OCI-LY7 (cell line): Measurements from ENCODE around the gene MAP4K2. TPM values are rescaled to one million over a fixed set of nuclear protein-coding genes. Genes with fewer than 3 reads are reported as not detected.

Experiments
- BruUV-seq: library from RNA; stranded (reverse); fragments of 400-500 nt; replicated peaks from 2 replicates; lab custom pipeline; 2021; lab: Mats Ljungman, UMichigan
- CTCF ChIA-PET: fragments of 300-600 bp; sonication (Branson Sonifier 250); formaldehyde crosslinking; loops from one replicate; lab custom pipeline; 2022; ENCODE audit warnings: antibody characterized with exemption; ENCODE audit not compliant: unreplicated experiment; lab: Charles Lee
- POLR2A ChIA-PET: fragments of 300-600 bp; sonication (Branson Sonifier 250); formaldehyde crosslinking; loops from one replicate; lab custom pipeline; 2022; ENCODE audit warnings: antibody characterized with exemption; lab: Charles Lee
- DNase-seq: peaks from one replicate; pipeline ENCODE4 v3.0.0-alpha.2; 2015; ENCODE audit warnings: low spot score
- H2AFZ ChIP-seq: fragments of 200-600 bp; sonication (generic), shearing (Covaris generic); 2 replicates; pipeline ENCODE4 v1.6.1; 2014; ENCODE audit warnings: mild to moderate bottlenecking, antibody characterized with exemption, low read length, moderate library complexity
- H3K27ac ChIP-seq: fragments of 200-600 bp; sonication (generic); 2 replicates; pipeline ENCODE4 v1.5.1; 2014; ENCODE audit warnings: mixed run types, low read depth, mild to moderate bottlenecking, moderate library complexity, low read length, inconsistent platforms; ENCODE audit not compliant: poor library complexity, severe bottlenecking
- H3K36me3 ChIP-seq: fragments of 200-600 bp; sonication (generic); 2 replicates; pipeline ENCODE4 v1.6.1; 2014; ENCODE audit warnings: mild to moderate bottlenecking, antibody characterized with exemption, low read length, moderate library complexity, mixed read lengths; ENCODE audit not compliant: insufficient read depth
- H3K4me1 ChIP-seq: fragments of 200-600 bp; sonication (generic); 2 replicates; pipeline ENCODE4 v1.5.1; 2014; ENCODE audit warnings: mild to moderate bottlenecking, low read length; ENCODE audit not compliant: insufficient read depth, poor library complexity, severe bottlenecking
- H3K4me2 ChIP-seq: fragments of 200-600 bp; sonication (generic); 2 replicates; pipeline ENCODE4 v1.6.1; 2014; ENCODE audit warnings: mild to moderate bottlenecking, low read length
- H3K4me3 ChIP-seq: fragments of 200-600 bp; sonication (generic); 2 replicates; pipeline ENCODE4 v1.5.1; 2014; ENCODE audit warnings: mild to moderate bottlenecking, low read depth, low read length; ENCODE audit not compliant: poor library complexity, severe bottlenecking
- H3K79me2 ChIP-seq: fragments of 200-600 bp; sonication (generic); 2 replicates; pipeline ENCODE4 v1.6.1; 2016; ENCODE audit warnings: low read depth, mild to moderate bottlenecking, low read length, moderate library complexity, mixed read lengths; ENCODE audit not compliant: insufficient read depth
- H3K9me2 ChIP-seq: fragments of 200-600 bp; sonication (generic); 2 replicates; pipeline ENCODE4 v1.6.1; 2016; ENCODE audit warnings: mild to moderate bottlenecking, low read length, mixed read lengths; ENCODE audit not compliant: insufficient read depth
- H3K9me3 ChIP-seq: fragments of 200-600 bp; sonication (generic); 2 replicates; pipeline ENCODE4 v1.6.1; 2014; ENCODE audit warnings: mild to moderate bottlenecking, mixed run types, low read length, mixed read lengths
- H4K20me1 ChIP-seq: fragments of 200-600 bp; sonication (generic); 2 replicates; pipeline ENCODE4 v1.6.1; 2014; ENCODE audit warnings: mild to moderate bottlenecking, antibody characterized with exemption, low read length, moderate library complexity, mixed read lengths; ENCODE audit not compliant: insufficient read depth
- EZH2phosphoT487 ChIP-seq: fragments of 200-600 bp; sonication (generic); IDR thresholded peaks from 2 replicates; pipeline ENCODE4 v1.6.1; 2018; ENCODE audit warnings: low read depth, borderline replicate concordance, mild to moderate bottlenecking, mixed run types, antibody characterized with exemption, low read length, moderate library complexity, mixed read lengths
- intact Hi-C: fragments of 100-400 bp; cut with micrococcal nuclease; formaldehyde crosslinking; loops from one replicate; pipeline ENCODE4 v1.10.0; 2022; ENCODE audit not compliant: unreplicated experiment
- total RNA-seq, 2 experiments: library from RNA; depleted of rRNA in 1 of 2; stranded (reverse); fragments of >200 nt in 1 of 2; shearing (Covaris generic) in 1 of 2; gene quantifications; 2 replicates each; pipeline ENCODE4 v1.2.3, GENCODE V29; 2014 to 2022
- TF ChIP-seq, protein P1 (sequence below): fragments of 200-600 bp; sonication (generic); conservative IDR thresholded peaks from 2 replicates; pipeline ENCODE4 v1.5.1; 2014; ENCODE audit warnings: mild to moderate bottlenecking, antibody characterized with exemption, low read length, moderate library complexity, mixed read lengths

The MAP4K2 gene
- total RNA-seq, 2 experiments from 2014 or later: 110 to 115 TPM

DNA sequence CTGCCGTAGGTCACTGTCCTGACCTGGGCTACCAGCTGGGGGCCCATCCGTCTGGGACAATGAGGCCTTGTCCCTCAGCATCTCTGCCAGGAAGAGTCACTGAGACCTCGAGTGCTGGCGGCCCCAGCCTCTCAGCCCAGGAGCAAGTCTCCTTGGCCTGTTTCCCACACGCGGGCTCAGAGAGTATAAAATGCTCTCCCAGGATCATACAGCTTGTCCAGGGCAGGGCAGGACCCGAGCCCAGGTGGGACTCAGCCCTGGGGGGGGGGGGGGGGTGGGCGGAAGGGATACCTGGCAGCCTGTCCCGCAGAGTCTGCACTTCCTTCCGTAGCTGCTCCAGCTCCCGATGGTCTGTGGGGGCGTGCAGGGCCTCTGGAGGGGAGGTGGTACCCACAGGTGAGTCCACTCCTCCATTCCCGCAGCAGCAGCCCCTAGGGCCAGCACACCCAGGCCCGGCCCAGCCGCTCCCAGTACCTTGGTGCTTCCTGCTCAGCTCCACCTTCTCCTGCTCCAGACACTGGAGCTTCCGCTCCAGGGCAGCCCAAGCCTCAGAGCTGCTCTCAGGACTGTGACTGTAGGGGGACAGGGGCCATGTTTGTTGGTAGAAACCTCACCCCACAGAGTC lies 33.5 kb upstream of the MAP4K2 start:
- H3K27ac ChIP-seq: no peak overlapping the region
- H3K79me2 ChIP-seq: no peaks in the 10 kb centered on the region
- H3K4me3 ChIP-seq: no peak overlapping the region
- no peak overlapping the region for H3K4me2 ChIP-seq
- no peaks in the 10 kb centered on the region for H3K9me2 ChIP-seq
- intact Hi-C loops: no loop called here
- ChIA-PET CTCF (no interaction called here), POLR2A (interaction anchor here (0.6 kb wide), 2 partner anchors 256 to 1619 kb away, joined by 3 read pairs; no protein-coding TSS in a partner anchor)
- H3K36me3 ChIP-seq: no peaks in the 10 kb centered on the region
- no TSS peak for BruUV-seq
- no peaks in the 10 kb centered on the region for H3K4me1 ChIP-seq
- no peaks in the 10 kb centered on the region for H4K20me1 ChIP-seq
- no peak for DNase-seq
- TF ChIP-seq, protein P1, sequence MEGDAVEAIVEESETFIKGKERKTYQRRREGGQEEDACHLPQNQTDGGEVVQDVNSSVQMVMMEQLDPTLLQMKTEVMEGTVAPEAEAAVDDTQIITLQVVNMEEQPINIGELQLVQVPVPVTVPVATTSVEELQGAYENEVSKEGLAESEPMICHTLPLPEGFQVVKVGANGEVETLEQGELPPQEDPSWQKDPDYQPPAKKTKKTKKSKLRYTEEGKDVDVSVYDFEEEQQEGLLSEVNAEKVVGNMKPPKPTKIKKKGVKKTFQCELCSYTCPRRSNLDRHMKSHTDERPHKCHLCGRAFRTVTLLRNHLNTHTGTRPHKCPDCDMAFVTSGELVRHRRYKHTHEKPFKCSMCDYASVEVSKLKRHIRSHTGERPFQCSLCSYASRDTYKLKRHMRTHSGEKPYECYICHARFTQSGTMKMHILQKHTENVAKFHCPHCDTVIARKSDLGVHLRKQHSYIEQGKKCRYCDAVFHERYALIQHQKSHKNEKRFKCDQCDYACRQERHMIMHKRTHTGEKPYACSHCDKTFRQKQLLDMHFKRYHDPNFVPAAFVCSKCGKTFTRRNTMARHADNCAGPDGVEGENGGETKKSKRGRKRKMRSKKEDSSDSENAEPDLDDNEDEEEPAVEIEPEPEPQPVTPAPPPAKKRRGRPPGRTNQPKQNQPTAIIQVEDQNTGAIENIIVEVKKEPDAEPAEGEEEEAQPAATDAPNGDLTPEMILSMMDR: no peak
- no peak for TF ChIP-seq EZH2phosphoT487
- H3K9me3 ChIP-seq: no peaks in the 10 kb centered on the region
- H2AFZ ChIP-seq: no peak overlapping the region

DNA sequence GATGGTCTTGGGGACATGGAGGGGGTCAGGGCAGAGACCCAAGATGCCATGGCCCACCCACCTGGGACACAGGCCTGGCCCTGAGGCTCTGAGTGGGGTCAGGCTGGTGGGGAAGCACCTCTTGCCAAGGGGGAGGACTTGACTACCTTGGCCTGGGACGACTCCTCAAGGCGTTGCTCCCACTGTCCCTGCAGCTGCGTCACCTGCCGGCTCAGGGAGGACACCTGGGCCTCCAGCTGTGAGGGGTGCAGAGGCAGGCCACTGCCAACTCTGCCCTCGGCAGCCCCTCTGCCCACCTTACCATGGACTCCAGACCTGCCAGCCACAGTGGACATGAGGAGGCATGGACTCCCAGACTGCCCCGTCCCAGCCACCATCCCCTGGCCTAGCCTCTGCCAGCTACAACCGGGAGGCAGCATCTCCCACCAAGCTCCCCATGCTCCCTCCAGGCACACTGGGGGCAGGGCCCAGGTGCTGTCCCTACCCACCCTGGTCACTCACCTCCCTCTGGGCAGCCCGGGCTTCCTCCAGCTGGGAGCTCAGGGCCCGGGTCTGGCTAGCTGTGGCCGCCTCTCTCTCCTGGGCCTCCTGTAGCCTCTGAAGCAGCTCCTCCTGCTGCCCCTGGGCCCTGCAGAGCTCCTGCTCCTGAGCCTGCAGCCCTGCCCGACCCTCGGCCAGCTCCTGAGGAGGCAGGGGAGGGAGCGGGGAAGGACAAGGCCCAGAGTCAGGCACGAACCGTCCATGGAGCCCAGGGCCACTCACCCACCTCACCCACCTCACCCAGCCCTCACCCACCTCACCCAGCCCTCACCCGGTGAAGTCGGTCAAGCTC lies 32.8 kb upstream of the MAP4K2 start:
- no peaks in the 10 kb centered on the region for H3K9me3 ChIP-seq
- intact Hi-C loops: no loop called here
- no peak for DNase-seq
- H2AFZ ChIP-seq: no peak overlapping the region
- ChIA-PET CTCF (interaction anchor here (0.5 kb wide), 1 partner anchor 33 kb away, joined by 3 read pairs; no protein-coding TSS in a partner anchor), POLR2A (interaction anchor here (0.6 kb wide), 1 partner anchor 1618 kb away, joined by 3 read pairs; no protein-coding TSS in a partner anchor)
- no peak overlapping the region for H3K4me3 ChIP-seq
- no peaks in the 10 kb centered on the region for H3K9me2 ChIP-seq
- H3K4me1 ChIP-seq: no peaks in the 10 kb centered on the region
- TF ChIP-seq, protein P1: no peak
- no peak for TF ChIP-seq EZH2phosphoT487
- H3K79me2 ChIP-seq: no peaks in the 10 kb centered on the region
- no peak overlapping the region for H3K27ac ChIP-seq
- H4K20me1 ChIP-seq: no peaks in the 10 kb centered on the region
- H3K4me2 ChIP-seq: no peak overlapping the region
- no TSS peak for BruUV-seq
- no peaks in the 10 kb centered on the region for H3K36me3 ChIP-seq
